Breast epithelium (tissue), 3 donors: ENCODE data around the gene ZNF423.

Experiments used
- CTCF ChIP-seq, 3 donors: fragments of 450-650 bp; IDR thresholded peaks; one replicate each; pipeline ENCODE4 v1.5.1; 2016 to 2017; ENCODE audit warnings: antibody characterized with exemption in 3 of 3, mild to moderate bottlenecking in 3 of 3, moderate library complexity in 3 of 3
- POLR2A ChIP-seq: fragments of 450-650 bp; IDR thresholded peaks from one replicate; pipeline ENCODE4 v1.6.1; 2016; ENCODE audit warnings: antibody characterized with exemption, mild to moderate bottlenecking, moderate library complexity
- POLR2AphosphoS5 ChIP-seq, 3 donors: sonication (generic); formaldehyde crosslinking; IDR thresholded peaks; one replicate each; pipeline ENCODE4 v1.6.1; 2017; ENCODE audit warnings: antibody characterized with exemption in 3 of 3

GRCh38 chr16:49679095-49679494 lies 176.8 kb downstream of the ZNF423 start:
- no peak for TF ChIP-seq CTCF (IDR thresholded peaks at IDR 0.05)
- TF ChIP-seq POLR2A: no peak
- no peak for TF ChIP-seq POLR2AphosphoS5 (IDR thresholded peaks at IDR 0.05)
